ENCODE data around the gene SMAD6.

Gene SMAD6

DNA sequence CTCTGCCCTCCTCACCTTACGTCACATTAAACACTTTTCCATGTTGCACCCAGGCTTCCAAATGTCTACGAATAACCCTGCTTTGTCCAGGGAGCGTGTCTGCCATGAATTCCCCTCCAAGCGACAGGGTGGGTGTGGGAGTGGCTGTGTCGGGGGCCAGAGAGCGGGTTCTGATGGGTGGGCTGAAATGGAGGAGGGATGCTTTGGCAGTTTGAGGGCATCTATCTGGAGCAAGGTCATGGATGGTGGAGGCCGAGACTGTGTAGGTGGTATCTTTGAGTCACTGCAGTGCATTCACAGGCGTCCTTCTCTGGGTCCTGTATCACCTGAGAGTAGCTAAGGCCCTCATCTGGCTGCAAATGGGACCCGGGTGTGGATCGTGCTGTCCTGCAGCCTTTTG, 36.6 kb downstream of the SMAD6 start:
- no peaks in the 10 kb centered on the region for H3F3A ChIP-seq (ENCODE audit: insufficient read depth, low read length)
- H3K9me3 ChIP-seq (replicated peaks; ENCODE audit: insufficient read depth, low read length), result no peaks in the 10 kb centered on the region
- H3K79me2 ChIP-seq (ENCODE audit: low read length), result no peaks in the 10 kb centered on the region
- TF ChIP-seq EZH2 (optimal IDR thresholded peaks at IDR 0.05; ENCODE audit: low read depth, low read length) (no peak), EZH2phosphoT487 (IDR thresholded peaks at IDR 0.05; ENCODE audit: low read length) (no peak)
- TF ChIP-seq, protein P1, sequence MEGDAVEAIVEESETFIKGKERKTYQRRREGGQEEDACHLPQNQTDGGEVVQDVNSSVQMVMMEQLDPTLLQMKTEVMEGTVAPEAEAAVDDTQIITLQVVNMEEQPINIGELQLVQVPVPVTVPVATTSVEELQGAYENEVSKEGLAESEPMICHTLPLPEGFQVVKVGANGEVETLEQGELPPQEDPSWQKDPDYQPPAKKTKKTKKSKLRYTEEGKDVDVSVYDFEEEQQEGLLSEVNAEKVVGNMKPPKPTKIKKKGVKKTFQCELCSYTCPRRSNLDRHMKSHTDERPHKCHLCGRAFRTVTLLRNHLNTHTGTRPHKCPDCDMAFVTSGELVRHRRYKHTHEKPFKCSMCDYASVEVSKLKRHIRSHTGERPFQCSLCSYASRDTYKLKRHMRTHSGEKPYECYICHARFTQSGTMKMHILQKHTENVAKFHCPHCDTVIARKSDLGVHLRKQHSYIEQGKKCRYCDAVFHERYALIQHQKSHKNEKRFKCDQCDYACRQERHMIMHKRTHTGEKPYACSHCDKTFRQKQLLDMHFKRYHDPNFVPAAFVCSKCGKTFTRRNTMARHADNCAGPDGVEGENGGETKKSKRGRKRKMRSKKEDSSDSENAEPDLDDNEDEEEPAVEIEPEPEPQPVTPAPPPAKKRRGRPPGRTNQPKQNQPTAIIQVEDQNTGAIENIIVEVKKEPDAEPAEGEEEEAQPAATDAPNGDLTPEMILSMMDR (IDR thresholded peaks at IDR 0.05; ENCODE audit: low read length), result no peak
- no peak overlapping the region for H3K27ac ChIP-seq (ENCODE audit: low read length)
- no peaks in the 10 kb centered on the region for H3K36me3 ChIP-seq (replicated peaks; ENCODE audit: insufficient read depth, low read length)
- no peak overlapping the region for H2AFZ ChIP-seq (ENCODE audit: low read length)
- no peaks in the 10 kb centered on the region for H3K9me2 ChIP-seq (replicated peaks; ENCODE audit: insufficient read depth, low read length)
- H4K20me1 ChIP-seq (ENCODE audit: insufficient read depth, low read length), result no peaks in the 10 kb centered on the region
- H3K9ac ChIP-seq (ENCODE audit: low read length), result no peak overlapping the region
- H3K4me3 ChIP-seq (ENCODE audit: low read length), result no peak overlapping the region
- no peak for DNase-seq
- no peaks in the 10 kb centered on the region for H3K27me3 ChIP-seq (replicated peaks; ENCODE audit: insufficient read depth, low read length)
- H3K4me1 ChIP-seq (ENCODE audit: low read length), result no peaks in the 10 kb centered on the region
- H3K4me2 ChIP-seq (ENCODE audit: low read depth, low read length), result no peak overlapping the region

DNA sequence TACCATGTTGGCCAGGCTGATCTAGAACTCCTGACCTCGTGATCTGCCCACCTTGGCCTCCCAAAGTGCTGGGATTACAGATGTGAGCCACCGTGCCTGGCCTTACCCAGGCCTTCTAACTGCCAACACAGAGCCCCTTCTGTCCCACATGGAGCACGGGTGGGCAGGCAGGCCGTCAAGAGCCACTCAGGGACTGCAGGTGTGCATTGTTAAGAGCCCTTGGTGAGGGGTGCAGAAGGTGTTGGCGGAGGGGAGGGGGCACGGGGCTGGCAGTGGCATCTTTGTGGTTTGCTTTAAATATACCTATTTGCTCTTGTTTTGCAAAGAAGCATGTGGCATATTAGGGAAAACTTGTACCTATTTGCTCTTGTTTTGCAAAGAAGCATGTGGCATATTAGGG, 37.3 kb downstream of the SMAD6 start:
- no peaks in the 10 kb centered on the region for H4K20me1 ChIP-seq (ENCODE audit: insufficient read depth, low read length)
- H3K9me3 ChIP-seq (replicated peaks; ENCODE audit: insufficient read depth, low read length), result no peaks in the 10 kb centered on the region
- no peak overlapping the region for H3K27ac ChIP-seq (ENCODE audit: low read length)
- no peaks in the 10 kb centered on the region for H3K4me1 ChIP-seq (ENCODE audit: low read length)
- no peak overlapping the region for H3K9ac ChIP-seq (ENCODE audit: low read length)
- H3K4me3 ChIP-seq (ENCODE audit: low read length), result no peak overlapping the region
- H3F3A ChIP-seq (ENCODE audit: insufficient read depth, low read length), result no peaks in the 10 kb centered on the region
- no peak for TF ChIP-seq EZH2phosphoT487 (IDR thresholded peaks at IDR 0.05; ENCODE audit: low read length)
- TF ChIP-seq, protein P1 (IDR thresholded peaks at IDR 0.05; ENCODE audit: low read length), result no peak
- TF ChIP-seq EZH2 (optimal IDR thresholded peaks at IDR 0.05; ENCODE audit: low read depth, low read length), result no peak
- no peaks in the 10 kb centered on the region for H3K36me3 ChIP-seq (replicated peaks; ENCODE audit: insufficient read depth, low read length)
- H2AFZ ChIP-seq (ENCODE audit: low read length), result no peak overlapping the region
- no peaks in the 10 kb centered on the region for H3K9me2 ChIP-seq (replicated peaks; ENCODE audit: insufficient read depth, low read length)
- no peaks in the 10 kb centered on the region for H3K27me3 ChIP-seq (replicated peaks; ENCODE audit: insufficient read depth, low read length)
- H3K79me2 ChIP-seq (ENCODE audit: low read length), result no peaks in the 10 kb centered on the region
- no peak for DNase-seq
- H3K4me2 ChIP-seq (ENCODE audit: low read depth, low read length), result no peak overlapping the region

DNA sequence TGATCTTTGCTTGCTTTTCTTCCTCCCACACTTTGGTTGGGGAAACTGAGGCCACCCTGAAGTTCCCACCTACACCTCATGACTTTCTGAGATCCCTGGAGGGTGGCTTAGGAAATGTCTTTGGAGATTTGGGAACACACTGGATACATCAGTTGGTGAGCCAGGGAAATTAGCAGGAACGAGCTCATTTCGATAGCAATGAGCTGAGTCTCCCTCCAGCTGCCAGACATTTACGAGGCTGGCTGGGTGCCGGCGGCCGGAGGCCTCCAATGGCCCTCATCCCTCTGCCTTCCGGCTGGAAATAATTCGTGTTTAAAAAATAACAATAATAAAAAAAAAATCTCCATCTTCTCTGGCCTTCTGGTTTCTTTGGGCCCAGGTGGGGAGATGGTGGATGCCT, 38.8 kb downstream of the SMAD6 start:
- H3K4me1 ChIP-seq (ENCODE audit: low read length), result no peaks in the 10 kb centered on the region
- H3K9me3 ChIP-seq (replicated peaks; ENCODE audit: insufficient read depth, low read length), result no peaks in the 10 kb centered on the region
- H3K9ac ChIP-seq (ENCODE audit: low read length), result no peak overlapping the region
- H3K27me3 ChIP-seq (replicated peaks; ENCODE audit: insufficient read depth, low read length), result no peaks in the 10 kb centered on the region
- TF ChIP-seq EZH2phosphoT487 (IDR thresholded peaks at IDR 0.05; ENCODE audit: low read length), result no peak
- TF ChIP-seq, protein P1 (IDR thresholded peaks at IDR 0.05; ENCODE audit: low read length), result no peak
- TF ChIP-seq EZH2 (optimal IDR thresholded peaks at IDR 0.05; ENCODE audit: low read depth, low read length), result no peak
- no peak overlapping the region for H3K4me3 ChIP-seq (ENCODE audit: low read length)
- H3K4me2 ChIP-seq (ENCODE audit: low read depth, low read length), result no peak overlapping the region
- no peaks in the 10 kb centered on the region for H4K20me1 ChIP-seq (ENCODE audit: insufficient read depth, low read length)
- no peaks in the 10 kb centered on the region for H3K36me3 ChIP-seq (replicated peaks; ENCODE audit: insufficient read depth, low read length)
- H3K79me2 ChIP-seq (ENCODE audit: low read length), result no peaks in the 10 kb centered on the region
- H2AFZ ChIP-seq (ENCODE audit: low read length), result no peak overlapping the region
- H3K9me2 ChIP-seq (replicated peaks; ENCODE audit: insufficient read depth, low read length), result no peaks in the 10 kb centered on the region
- no peak for DNase-seq
- H3F3A ChIP-seq (ENCODE audit: insufficient read depth, low read length), result no peaks in the 10 kb centered on the region
- no peak overlapping the region for H3K27ac ChIP-seq (ENCODE audit: low read length)

Data from MM.1S (cell line).